Measurements from ENCODE around the gene ATP13A2.
A peak's percentile ranks its signal among the peaks of the same experiment; 100 is the strongest.

The ATP13A2 gene

GRCh38 chr1:17011439-17012307 is at the start of gene ATP13A2:
TSS of gene ATP13A2 (minus strand) at chr1:17011928. CDS start at chr1:17011738, 190 bp downstream.
- no peak for FAIRE-seq

- no peak for FAIRE-seq
Measured at GRCh38 chr1:17061486-17061885, 49.8 kb upstream of the ATP13A2 start.

- no peak for FAIRE-seq
Measured at GRCh38 chr1:17060306-17060749, 48.6 kb upstream of the ATP13A2 start.

GRCh38 chr1:17059391-17060305 is 47.9 kb upstream of the ATP13A2 start:
- FAIRE-seq, result peak; percentile 27

- FAIRE-seq, result no peak
Measured at GRCh38 chr1:17056551-17056950, 44.8 kb upstream of the ATP13A2 start.

GRCh38 chr1:17055801-17056200 is 44.1 kb upstream of the ATP13A2 start:
- no peak for FAIRE-seq

- peak; percentile 99 for FAIRE-seq
Measured at GRCh38 chr1:17053685-17054410, 42.1 kb upstream of the ATP13A2 start, which contains the start of gene SDHB. TSS of gene SDHB (minus strand) at chr1:17054032. CDS start at chr1:17054019, 13 bp downstream.

GRCh38 chr1:17053086-17053684 is 41.5 kb upstream of the ATP13A2 start:
- no peak for FAIRE-seq

GRCh38 chr1:17052641-17053040 is 40.9 kb upstream of the ATP13A2 start:
- FAIRE-seq, result no peak

- FAIRE-seq, result no peak
Measured at GRCh38 chr1:17052038-17052437, 40.3 kb upstream of the ATP13A2 start.

- no peak for FAIRE-seq
Measured at GRCh38 chr1:17047924-17048323, 36.2 kb upstream of the ATP13A2 start.

GRCh38 chr1:17046334-17046657 is 34.6 kb upstream of the ATP13A2 start:
- no peak for FAIRE-seq

GRCh38 chr1:17045634-17046333 is 34.1 kb upstream of the ATP13A2 start:
- FAIRE-seq, result peak; percentile 98

- FAIRE-seq, result no peak
Measured at GRCh38 chr1:17045150-17045549, 33.4 kb upstream of the ATP13A2 start.

- FAIRE-seq, result no peak
Measured at GRCh38 chr1:17043676-17044075, 31.9 kb upstream of the ATP13A2 start.

- no peak for FAIRE-seq
Measured at GRCh38 chr1:17040135-17040534, 28.4 kb upstream of the ATP13A2 start.

GRCh38 chr1:17039522-17039921 is 27.8 kb upstream of the ATP13A2 start:
- FAIRE-seq, result no peak

GRCh38 chr1:17033481-17033880 is 21.8 kb upstream of the ATP13A2 start:
- no peak for FAIRE-seq

GRCh38 chr1:17032741-17033140 is 21.0 kb upstream of the ATP13A2 start:
- no peak for FAIRE-seq

GRCh38 chr1:17031436-17031835 is 19.7 kb upstream of the ATP13A2 start:
- no peak for FAIRE-seq

- FAIRE-seq, result no peak
Measured at GRCh38 chr1:17030206-17030605, 18.5 kb upstream of the ATP13A2 start.

- FAIRE-seq, result no peak
Measured at GRCh38 chr1:17028662-17029188, 17.0 kb upstream of the ATP13A2 start.
